H1 (cell line): ENCODE measurements around the gene HS6ST3.

Experiments
- EP300 ChIP-seq, 2 experiments: IDR thresholded peaks; 1 replicate in 1 of 2; 2 replicates in 1 of 2; pipeline ENCODE4 v1.6.1; 2011 to 2012; ENCODE audit warnings: low read depth in 2 of 2, low read length in 2 of 2, mild to moderate bottlenecking in 2 of 2, borderline replicate concordance in 1 of 2, inconsistent platforms in 1 of 2, moderate library complexity in 1 of 2
- MAFK ChIP-seq: IDR thresholded peaks from 2 replicates; pipeline ENCODE4 v1.6.1; 2012; ENCODE audit warnings: low read depth, mild to moderate bottlenecking, improper control_type of control experiment, low read length
- POLR2AphosphoS5 ChIP-seq: IDR thresholded peaks from 2 replicates; pipeline ENCODE4 v1.6.1; 2011; ENCODE audit warnings: low read depth, low read length
- RAD21 ChIP-seq, 2 experiments: IDR thresholded peaks in 1 of 2; conservative IDR thresholded peaks in 1 of 2; 2 replicates each; pipeline ENCODE4 v1.6.1; 2011; ENCODE audit warnings: low read depth in 2 of 2, low read length in 2 of 2, improper control_type of control experiment in 1 of 2, inconsistent platforms in 1 of 2, mild to moderate bottlenecking in 1 of 2, moderate library complexity in 1 of 2
- SAP30 ChIP-seq: fragments of 300-600 bp; sonication (generic); IDR thresholded peaks from 2 replicates; pipeline ENCODE4 v1.7.1; 2012; ENCODE audit warnings: low read length, moderate library complexity, mild to moderate bottlenecking, inconsistent platforms; ENCODE audit not compliant: insufficient read depth, insufficient replicate concordance
- TF ChIP-seq, protein P1 (sequence below), 3 experiments: IDR thresholded peaks; 1 replicate in 2 of 3; 2 replicates in 1 of 3; pipeline versions ENCODE4 v1.5.1 to v1.6.1; 2011; ENCODE audit warnings: low read length in 3 of 3, mild to moderate bottlenecking in 3 of 3, inconsistent platforms in 2 of 3, low read depth in 1 of 3, moderate library complexity in 1 of 3; ENCODE audit not compliant: insufficient read depth in 1 of 3; ENCODE audit errors: control extremely low read depth in 1 of 3
- TF ChIP-seq, protein P2 (sequence below): IDR thresholded peaks from 2 replicates; pipeline ENCODE4 v1.6.1; 2012; ENCODE audit warnings: inconsistent platforms

DNA sequence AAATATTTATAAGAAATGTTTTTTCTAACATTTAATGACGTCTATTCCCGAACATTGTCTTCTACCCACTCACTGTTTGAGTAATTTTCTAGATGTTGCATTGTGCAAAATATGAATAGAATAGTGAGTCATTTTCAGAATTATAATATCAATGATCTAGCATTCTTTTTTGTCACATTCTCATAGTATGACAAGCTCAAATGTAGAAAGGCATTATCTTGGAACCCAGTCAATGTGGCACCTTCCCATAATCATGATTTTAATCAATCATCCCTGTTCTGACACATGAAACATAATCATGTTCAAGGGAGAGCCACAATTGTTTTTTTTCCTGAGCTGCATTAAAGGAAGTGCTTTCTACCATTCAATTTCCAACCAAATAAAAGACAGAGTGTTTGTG, 638.6 kb downstream of the HS6ST3 start:
- TF ChIP-seq SAP30, result no peak
- no peak for TF ChIP-seq MAFK
- TF ChIP-seq EP300 (IDR thresholded peaks at IDR 0.05; ENCODE audit: borderline replicate concordance in 1 of 2, low read depth in 2 of 2, low read length in 2 of 2), result no peak
- TF ChIP-seq, protein P1, sequence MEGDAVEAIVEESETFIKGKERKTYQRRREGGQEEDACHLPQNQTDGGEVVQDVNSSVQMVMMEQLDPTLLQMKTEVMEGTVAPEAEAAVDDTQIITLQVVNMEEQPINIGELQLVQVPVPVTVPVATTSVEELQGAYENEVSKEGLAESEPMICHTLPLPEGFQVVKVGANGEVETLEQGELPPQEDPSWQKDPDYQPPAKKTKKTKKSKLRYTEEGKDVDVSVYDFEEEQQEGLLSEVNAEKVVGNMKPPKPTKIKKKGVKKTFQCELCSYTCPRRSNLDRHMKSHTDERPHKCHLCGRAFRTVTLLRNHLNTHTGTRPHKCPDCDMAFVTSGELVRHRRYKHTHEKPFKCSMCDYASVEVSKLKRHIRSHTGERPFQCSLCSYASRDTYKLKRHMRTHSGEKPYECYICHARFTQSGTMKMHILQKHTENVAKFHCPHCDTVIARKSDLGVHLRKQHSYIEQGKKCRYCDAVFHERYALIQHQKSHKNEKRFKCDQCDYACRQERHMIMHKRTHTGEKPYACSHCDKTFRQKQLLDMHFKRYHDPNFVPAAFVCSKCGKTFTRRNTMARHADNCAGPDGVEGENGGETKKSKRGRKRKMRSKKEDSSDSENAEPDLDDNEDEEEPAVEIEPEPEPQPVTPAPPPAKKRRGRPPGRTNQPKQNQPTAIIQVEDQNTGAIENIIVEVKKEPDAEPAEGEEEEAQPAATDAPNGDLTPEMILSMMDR (IDR thresholded peaks at IDR 0.05; ENCODE audit: control extremely low read depth in 1 of 3, insufficient read depth in 1 of 3, low read depth in 1 of 3, low read length in 3 of 3), result no peak
- no peak for TF ChIP-seq RAD21 (IDR thresholded peaks at IDR 0.05 in 1 of 2, conservative IDR thresholded peaks at IDR 0.05 in 1 of 2; ENCODE audit: low read depth in 2 of 2, low read length in 2 of 2)
- TF ChIP-seq, protein P2, sequence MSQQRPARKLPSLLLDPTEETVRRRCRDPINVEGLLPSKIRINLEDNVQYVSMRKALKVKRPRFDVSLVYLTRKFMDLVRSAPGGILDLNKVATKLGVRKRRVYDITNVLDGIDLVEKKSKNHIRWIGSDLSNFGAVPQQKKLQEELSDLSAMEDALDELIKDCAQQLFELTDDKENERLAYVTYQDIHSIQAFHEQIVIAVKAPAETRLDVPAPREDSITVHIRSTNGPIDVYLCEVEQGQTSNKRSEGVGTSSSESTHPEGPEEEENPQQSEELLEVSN, result no peak
- TF ChIP-seq POLR2AphosphoS5, result no peak
